Fibroblast of pulmonary artery (primary cell): Measurements from ENCODE around the gene ONECUT3.
"Not testable (repeated sequence)": the region's sequence is repeated elsewhere in the genome, so short reads cannot be mapped to it uniquely, and the experiment has no call there.

ENCODE experiments used
- DNase-seq: peaks from one replicate; pipeline ENCODE4 v3.0.0-alpha.2; 2010; ENCODE audit warnings: low read depth
- H3K4me3 ChIP-seq: replicated peaks from 2 replicates; pipeline ENCODE4 v1.5.1; 2011; ENCODE audit warnings: low read depth, mild to moderate bottlenecking, control low read depth, low read length, moderate library complexity
- TF ChIP-seq, protein P1 (sequence below): IDR thresholded peaks from 2 replicates; pipeline ENCODE4 v1.5.1; 2011; ENCODE audit warnings: mild to moderate bottlenecking, control low read depth, low read length, inconsistent platforms; ENCODE audit errors: missing control alignments

ONECUT3 gene

DNA sequence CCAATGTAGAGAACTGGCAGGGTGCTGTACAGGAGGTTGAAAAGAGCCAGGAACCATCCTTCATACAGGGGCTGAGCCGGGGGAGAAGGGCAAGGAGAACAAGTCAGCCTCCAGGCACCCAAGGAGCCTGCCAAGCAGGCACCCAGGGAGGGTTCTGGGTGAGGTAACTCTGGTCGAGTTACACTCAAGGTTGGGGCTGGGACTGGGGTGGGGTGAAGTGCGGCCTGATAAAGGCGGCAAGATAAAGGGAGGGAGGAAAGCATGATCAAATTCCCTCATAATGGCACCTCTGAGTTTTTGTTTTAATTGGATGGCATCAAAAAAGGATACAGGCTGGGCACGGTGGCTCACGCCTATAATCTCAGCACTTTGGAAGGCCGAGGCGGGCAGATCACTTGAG, 33.8 kb downstream of the ONECUT3 start:
- no peak for DNase-seq
- no peak overlapping the region for H3K4me3 ChIP-seq
- TF ChIP-seq, protein P1, sequence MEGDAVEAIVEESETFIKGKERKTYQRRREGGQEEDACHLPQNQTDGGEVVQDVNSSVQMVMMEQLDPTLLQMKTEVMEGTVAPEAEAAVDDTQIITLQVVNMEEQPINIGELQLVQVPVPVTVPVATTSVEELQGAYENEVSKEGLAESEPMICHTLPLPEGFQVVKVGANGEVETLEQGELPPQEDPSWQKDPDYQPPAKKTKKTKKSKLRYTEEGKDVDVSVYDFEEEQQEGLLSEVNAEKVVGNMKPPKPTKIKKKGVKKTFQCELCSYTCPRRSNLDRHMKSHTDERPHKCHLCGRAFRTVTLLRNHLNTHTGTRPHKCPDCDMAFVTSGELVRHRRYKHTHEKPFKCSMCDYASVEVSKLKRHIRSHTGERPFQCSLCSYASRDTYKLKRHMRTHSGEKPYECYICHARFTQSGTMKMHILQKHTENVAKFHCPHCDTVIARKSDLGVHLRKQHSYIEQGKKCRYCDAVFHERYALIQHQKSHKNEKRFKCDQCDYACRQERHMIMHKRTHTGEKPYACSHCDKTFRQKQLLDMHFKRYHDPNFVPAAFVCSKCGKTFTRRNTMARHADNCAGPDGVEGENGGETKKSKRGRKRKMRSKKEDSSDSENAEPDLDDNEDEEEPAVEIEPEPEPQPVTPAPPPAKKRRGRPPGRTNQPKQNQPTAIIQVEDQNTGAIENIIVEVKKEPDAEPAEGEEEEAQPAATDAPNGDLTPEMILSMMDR = no peak

DNA sequence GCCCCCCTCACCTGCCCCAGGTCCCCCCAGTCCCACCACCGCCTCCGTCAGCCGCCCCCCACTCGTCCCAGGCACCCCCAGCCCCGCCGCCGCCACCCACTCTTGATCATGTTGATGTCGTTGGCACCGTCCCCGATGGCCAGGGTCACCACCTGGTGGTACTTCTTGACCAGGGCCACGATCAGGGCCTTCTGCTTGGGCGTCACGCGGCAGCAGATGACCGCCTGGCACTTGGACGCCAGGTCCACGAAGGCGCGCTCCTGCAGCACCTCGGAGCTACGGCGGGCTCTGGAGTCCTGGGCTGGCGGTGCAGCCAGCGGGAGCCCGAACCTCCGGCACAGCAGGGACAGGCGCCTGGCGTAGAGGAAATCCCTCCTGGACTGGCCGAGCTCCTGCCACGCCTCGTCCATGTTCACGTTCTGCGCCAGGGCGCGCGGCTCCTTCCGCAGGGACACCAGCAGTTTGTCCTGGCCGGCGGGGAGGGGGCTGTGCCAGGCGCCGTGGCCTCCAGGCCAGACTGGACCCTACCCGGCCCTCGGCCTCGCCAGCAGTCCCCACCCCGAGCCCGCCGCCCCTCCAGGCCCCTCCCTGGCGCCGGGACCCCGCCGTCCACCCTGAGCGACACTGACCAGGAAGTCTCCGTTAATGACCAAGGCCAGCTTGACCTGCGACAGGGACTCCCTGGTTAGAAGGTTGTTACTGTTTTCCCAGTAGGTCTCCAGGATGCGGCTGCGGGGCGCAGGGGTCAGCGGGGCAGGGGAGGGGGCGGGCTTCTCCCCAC, 36.1 kb downstream of the ONECUT3 start:
- TF ChIP-seq, protein P1 = no peak
- no peak overlapping the region for H3K4me3 ChIP-seq
- no peak for DNase-seq

DNA sequence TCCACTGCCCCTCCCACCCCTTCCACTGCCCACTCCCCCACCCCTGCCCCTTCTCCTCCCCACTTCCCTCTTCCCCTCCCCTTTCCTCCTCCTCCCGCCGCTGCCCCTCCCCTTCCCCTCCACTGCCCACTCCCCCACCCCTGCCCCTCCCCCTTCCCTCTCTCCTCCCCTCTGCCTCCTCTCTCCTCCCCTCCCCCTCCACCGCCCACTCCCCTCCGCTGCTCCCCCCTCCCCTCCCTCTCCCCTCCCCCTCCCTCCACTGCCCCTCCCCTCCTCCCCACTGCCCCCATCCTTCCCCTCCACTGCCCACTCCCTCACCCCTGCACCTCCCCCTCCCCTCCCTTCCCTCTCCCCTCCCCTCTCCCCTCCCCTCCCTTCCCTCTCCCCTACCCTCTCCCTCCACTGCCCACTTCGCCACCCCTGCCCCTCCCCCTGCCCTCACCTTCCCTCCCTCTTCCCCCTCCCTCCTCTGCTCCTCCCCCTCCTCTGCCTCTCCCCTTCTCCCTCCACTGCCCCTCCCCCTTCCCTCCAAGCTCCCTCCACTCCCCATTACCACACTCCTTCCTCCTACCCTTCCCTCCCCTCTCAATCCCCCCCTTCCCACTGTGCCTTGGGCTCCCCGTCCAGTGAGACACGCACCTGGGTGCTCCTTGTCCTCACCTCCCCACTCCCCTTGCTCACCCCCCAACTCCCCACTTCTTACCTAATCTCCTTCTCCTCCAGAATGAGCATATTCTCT, 36.9 kb downstream of the ONECUT3 start:
- DNase-seq = no peak
- TF ChIP-seq, protein P1 = no peak
- no peak overlapping the region for H3K4me3 ChIP-seq

DNA sequence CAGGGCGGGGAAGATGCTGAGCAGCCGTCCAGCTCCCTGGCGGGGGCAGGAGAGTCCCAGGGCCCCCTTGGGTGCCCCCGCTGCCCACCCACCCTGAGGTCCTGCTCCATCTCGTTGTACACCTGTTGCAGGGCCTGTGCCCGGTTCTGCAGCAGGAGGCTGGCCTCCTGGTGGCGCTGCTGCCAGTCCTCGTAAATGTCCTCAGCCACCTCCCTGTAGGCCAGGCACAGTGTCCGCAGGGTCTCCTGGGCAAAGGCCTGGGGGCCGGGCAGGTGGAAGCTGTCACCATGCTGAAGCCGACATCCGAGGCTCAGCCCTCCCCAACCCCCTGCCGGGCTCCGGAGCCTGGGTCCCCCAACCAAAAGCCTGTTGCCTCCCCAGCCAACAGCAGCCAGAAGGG, 38.6 kb downstream of the ONECUT3 start:
- DNase-seq = no peak
- H3K4me3 ChIP-seq = no peak overlapping the region
- TF ChIP-seq, protein P1 = no peak

DNA sequence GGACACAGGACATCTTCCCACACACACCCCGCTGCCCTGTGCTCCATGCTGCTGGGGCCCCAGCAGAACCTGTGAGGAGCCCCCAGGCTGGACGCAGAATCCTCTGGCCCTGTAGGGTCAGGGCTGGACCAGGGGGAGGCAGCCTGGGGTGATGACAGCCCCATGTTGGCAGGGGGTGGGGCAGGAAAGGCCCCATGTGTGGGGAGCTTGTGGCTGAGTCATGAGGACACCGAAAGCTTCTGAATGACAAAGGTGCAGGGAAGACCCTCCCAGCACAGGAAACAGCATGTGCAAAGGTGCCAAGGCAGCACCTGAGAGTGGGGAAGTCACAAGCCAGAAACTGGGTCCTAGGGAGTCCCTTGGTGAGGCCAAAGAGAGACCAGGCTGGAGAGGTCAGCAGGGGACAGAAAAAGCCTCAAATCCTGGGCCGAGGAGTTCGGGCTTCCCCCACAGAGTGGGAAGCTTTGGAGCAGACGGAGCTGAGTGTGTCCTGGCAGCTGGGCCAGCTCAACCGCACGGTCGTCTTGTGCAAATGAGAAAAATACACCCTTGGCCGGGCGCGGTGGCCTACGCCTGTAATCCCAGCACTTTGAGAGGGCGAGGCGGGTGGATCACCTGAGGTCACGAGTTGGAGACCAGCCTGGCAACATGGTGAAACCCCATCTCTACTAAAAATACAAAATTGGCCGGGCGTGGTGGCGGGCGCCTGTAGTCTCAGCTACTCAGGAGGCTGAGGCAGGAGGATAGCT, 41.3 kb downstream of the ONECUT3 start:
- H3K4me3 ChIP-seq = no peak overlapping the region
- no peak for DNase-seq
- TF ChIP-seq, protein P1 = no peak

DNA sequence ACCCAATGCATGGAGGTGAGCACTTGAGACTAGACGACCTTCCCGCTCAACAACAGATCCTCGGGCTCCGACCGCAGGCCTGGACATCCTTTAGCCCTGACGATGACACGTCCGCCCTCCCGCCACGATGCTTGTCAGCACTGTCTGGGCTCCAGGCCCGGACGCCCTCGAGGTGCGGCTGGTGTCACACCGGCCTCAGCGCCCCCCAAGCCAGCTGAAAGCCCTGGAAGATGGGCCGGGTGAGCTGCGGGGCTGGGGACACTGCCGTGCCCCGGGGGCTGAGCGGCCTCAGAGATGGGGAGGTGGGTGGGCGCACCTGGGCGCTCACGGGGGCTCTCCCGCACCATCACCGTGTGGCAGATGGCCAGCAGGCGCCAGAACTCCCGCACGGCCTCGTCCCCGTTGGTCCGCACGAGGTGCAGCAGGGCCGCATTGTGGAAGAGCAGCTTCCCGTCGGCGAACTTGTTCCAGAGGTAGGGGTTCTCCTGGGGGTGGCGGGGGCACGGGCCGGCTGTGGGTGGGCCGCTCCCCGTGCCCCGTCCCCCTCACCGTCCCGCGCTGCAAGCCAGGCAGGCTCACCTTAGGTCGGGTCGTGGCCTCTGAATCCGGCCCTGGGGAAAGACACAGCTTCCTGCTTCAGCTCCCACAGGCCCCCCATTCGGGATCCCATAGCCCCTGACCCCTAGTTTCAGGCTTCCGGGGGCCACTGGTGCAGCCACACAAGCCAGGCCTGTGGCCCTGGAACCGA, 43.3 kb downstream of the ONECUT3 start:
- TF ChIP-seq, protein P1 = no peak
- no peak for DNase-seq
- H3K4me3 ChIP-seq = no peak overlapping the region

DNA sequence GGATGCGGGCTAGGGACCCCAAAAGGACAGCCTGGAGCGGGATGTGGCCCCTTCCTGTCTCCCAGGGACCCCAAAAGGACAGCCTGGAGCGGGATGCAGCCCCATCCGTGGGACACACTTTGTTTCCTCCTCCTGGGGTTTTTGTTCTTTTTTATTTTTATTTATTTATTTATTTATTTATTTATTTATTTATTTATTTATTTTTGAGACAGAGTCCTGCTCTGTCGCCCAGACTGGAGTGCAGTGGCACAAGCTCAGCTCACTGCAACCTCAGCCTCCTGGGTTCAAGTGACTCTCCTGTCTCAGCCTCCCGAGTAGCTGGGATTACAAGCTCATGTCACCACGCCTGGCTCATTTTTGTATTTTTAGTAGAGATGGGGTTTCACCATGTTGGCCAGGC, 44.0 kb downstream of the ONECUT3 start:
- not testable (repeated sequence) for DNase-seq, H3K4me3 ChIP-seq
